K562 (cell line): ENCODE measurements around the gene MRPL55. TPM values are rescaled to one million over a fixed set of nuclear protein-coding genes. Genes with fewer than 3 reads are reported as not detected.

Experiments used
- ATAC-seq: fragments of 200-7000 bp; cut with Tn5 transposase; 3 replicates; pipeline ENCODE4 v1.9.1; 2020; ENCODE audit warnings: moderate library complexity
- BruUV-seq: library from RNA; stranded (reverse); fragments of 400-500 nt; replicated peaks from 2 replicates; lab custom pipeline; 2021; lab: Mats Ljungman, UMichigan
- CTCF ChIA-PET: fragments of 300-600 bp; formaldehyde crosslinking; extraction: SDS; loops from one replicate; lab custom pipeline; 2021; ENCODE audit warnings: low intra/inter-chr PET ratio; lab: Yijun Ruan, JAX
- POLR2A ChIA-PET: fragments of 300-600, 350-650 bp; sonication (Branson Sonifier 250); formaldehyde crosslinking; extraction: SDS; loops from one replicate; lab custom pipeline; 2021; ENCODE audit warnings: antibody characterized with exemption, inconsistent platforms; lab: Yijun Ruan, JAX
- DNase-seq, 4 experiments: peaks; one replicate each; pipeline versions ENCODE4 v3.0.0 to v3.0.0-alpha.2; 2011 to 2018; ENCODE audit warnings: low spot score in 3 of 4, mixed read lengths in 3 of 4; ENCODE audit errors: extremely low read depth in 1 of 4
- FAIRE-seq: peaks from 2 replicates; lab custom pipeline; 2011; peaks lifted over from hg19 to GRCh38; lab: Jason Lieb, UNC
- H2AFZ ChIP-seq: 2 replicates; pipeline ENCODE4 v1.6.0; 2011; ENCODE audit warnings: low read depth, low read length, control low read depth, inconsistent platforms
- H3K27ac ChIP-seq: fragments of 200-600 bp; 3 replicates; pipeline ENCODE4 v1.8.0; 2011; ENCODE audit warnings: low read depth, mild to moderate bottlenecking, control low read depth, inconsistent platforms, low read length, moderate library complexity, mixed read lengths; ENCODE audit errors: extremely low read depth
- H3K27me3 ChIP-seq, 2 experiments: fragments of 300-600 bp in 1 of 2; 2 replicates in 1 of 2; 3 replicates in 1 of 2; pipeline versions ENCODE4 v1.6.0 to v1.8.0; 2011; ENCODE audit warnings: inconsistent platforms in 2 of 2, low read length in 2 of 2, mild to moderate bottlenecking in 1 of 2, mixed read lengths in 1 of 2, moderate library complexity in 1 of 2; ENCODE audit not compliant: control insufficient read depth in 2 of 2, insufficient read depth in 2 of 2
- H3K36me3 ChIP-seq: fragments of 300-600 bp; 3 replicates; pipeline ENCODE4 v1.8.0; 2011; ENCODE audit warnings: mild to moderate bottlenecking, low read length, inconsistent platforms; ENCODE audit not compliant: control insufficient read depth, insufficient read depth
- H3K4me1 ChIP-seq, 2 experiments: fragments of 200-600 bp in 1 of 2; replicated peaks in 1 of 2; 2 replicates in 1 of 2; 3 replicates in 1 of 2; pipeline versions ENCODE4 v1.5.1 to v1.8.0; 2011; ENCODE audit warnings: inconsistent platforms in 2 of 2, low read length in 2 of 2, mild to moderate bottlenecking in 1 of 2, mixed read lengths in 1 of 2, moderate library complexity in 1 of 2; ENCODE audit not compliant: control insufficient read depth in 2 of 2, insufficient read depth in 2 of 2
- H3K4me2 ChIP-seq: 2 replicates; pipeline ENCODE4 v1.6.1; 2011; ENCODE audit warnings: low read length, control low read depth, inconsistent platforms, mixed read lengths; ENCODE audit not compliant: insufficient read depth
- H3K4me3 ChIP-seq: fragments of 200-600 bp; sonication (generic), shearing (Covaris generic); 2 replicates; pipeline ENCODE4 v1.5.1; 2016; ENCODE audit warnings: control low read depth, inconsistent platforms
- H3K79me2 ChIP-seq: fragments of 200-600 bp; 3 replicates; pipeline ENCODE4 v1.8.0; 2011; ENCODE audit warnings: low read length, inconsistent platforms; ENCODE audit not compliant: control insufficient read depth, insufficient read depth
- H3K9ac ChIP-seq, 2 experiments: 2 replicates each; pipeline versions ENCODE4 v1.6.0 to v1.6.1; 2011; ENCODE audit warnings: low read depth in 2 of 2, low read length in 2 of 2, control low read depth in 1 of 2, inconsistent platforms in 1 of 2, mild to moderate bottlenecking in 1 of 2, mixed read lengths in 1 of 2; ENCODE audit not compliant: insufficient read depth in 1 of 2
- H3K9me1 ChIP-seq: one replicate; pipeline ENCODE4 v1.6.0; 2011; ENCODE audit warnings: inconsistent platforms, mild to moderate bottlenecking, low read length, moderate library complexity; ENCODE audit not compliant: control insufficient read depth, insufficient read depth
- H3K9me3 ChIP-seq: replicated peaks from 2 replicates; pipeline ENCODE4 v1.5.1; 2011; ENCODE audit warnings: low read depth, low read length, inconsistent platforms; ENCODE audit not compliant: control insufficient read depth, insufficient read depth
- H4K20me1 ChIP-seq: replicated peaks from 2 replicates; pipeline ENCODE4 v1.6.1; 2011; ENCODE audit warnings: low read length, inconsistent platforms, mixed read lengths; ENCODE audit not compliant: control insufficient read depth, insufficient read depth
- FOXA1 ChIP-seq: fragments of 450-650 bp; IDR thresholded peaks from 2 replicates; pipeline ENCODE4 v1.6.1; 2016; ENCODE audit warnings: mild to moderate bottlenecking, borderline replicate concordance
- NCOA6 ChIP-seq: fragments of 450-650 bp; IDR thresholded peaks from 2 replicates; pipeline ENCODE4 v1.6.1; 2017; ENCODE audit warnings: mild to moderate bottlenecking
- POLR2A ChIP-seq: fragments of 450-650 bp; conservative IDR thresholded peaks from 2 replicates; pipeline ENCODE4 v1.6.1; 2016
- POLR2G ChIP-seq: fragments of 200-400 bp; formaldehyde crosslinking; IDR thresholded peaks from 2 replicates; pipeline ENCODE4 v1.6.1; 2017; ENCODE audit warnings: low read depth, mild to moderate bottlenecking, antibody characterized with exemption, low read length, moderate library complexity
- RBFOX2 ChIP-seq: fragments of 200-400 bp; formaldehyde crosslinking; IDR thresholded peaks from 2 replicates; pipeline ENCODE4 v1.6.1; 2017; ENCODE audit warnings: low read depth, mild to moderate bottlenecking, low read length, moderate library complexity
- RBM22 ChIP-seq: fragments of 200-400 bp; formaldehyde crosslinking; IDR thresholded peaks from 2 replicates; pipeline ENCODE4 v1.6.1; 2018; ENCODE audit warnings: low read length, low read depth; ENCODE audit not compliant: poor library complexity, severe bottlenecking
- THAP12 ChIP-seq: fragments of 250-450 bp; sonication (Bioruptor Pico); IDR thresholded peaks from 2 replicates; pipeline ENCODE4 v1.9.0; 2021; ENCODE audit warnings: mild to moderate bottlenecking, inconsistent platforms
- ZNF232 ChIP-seq: sonication (generic); formaldehyde crosslinking; IDR thresholded peaks from 2 replicates; pipeline ENCODE4 v1.8.0; 2022; ENCODE audit warnings: mild to moderate bottlenecking, missing genetic modification reagents
- whole genome bisulfite sequencing: fragments of 100-300 bp; shearing (Covaris generic); methylation state at CpG from one replicate; pipeline ENCODE4 v1.1.6; 2016; ENCODE audit warnings: low coverage, mixed read lengths; ENCODE audit not compliant: insufficient coverage; ENCODE audit errors: missing lambda C conversion rate; 5-methylcytosine and 5-hydroxymethylcytosine counted together
- in situ Hi-C: fragments of 300-500 bp; cut with MboI; formaldehyde crosslinking; loops from 4 replicates; pipeline ENCODE4 v1.15.0; 2018; ENCODE audit warnings: inconsistent platforms, mixed read lengths
- intact Hi-C: fragments of 100-400 bp; cut with micrococcal nuclease; formaldehyde crosslinking; loops from 2 replicates; pipeline ENCODE4 v1.14.2; 2022
- polyA plus RNA-seq, 8 experiments: library from polyadenylated mRNA; depleted of rRNA in 4 of 8; stranded (reverse) in 5 of 8; unstranded in 3 of 8; fragments of >200 nt; fragmentation: Nextera tagmentation in 2 of 8; fragmentation: Illumina TruSeq in 1 of 8; extraction: Ambion mirVana in 2 of 8; extraction: Trizol in 1 of 8; gene quantifications; 2 replicates each; pipeline versions ENCODE4 v1.2.1 to v1.2.3, GENCODE V29; 2011 to 2014; ENCODE audit warnings: inconsistent platforms in 1 of 8, missing spikeins in 1 of 8
- total RNA-seq, 7 experiments: library from RNA; depleted of rRNA in 6 of 7; stranded (reverse); fragments of >200 nt in 6 of 7; fragmentation: Illumina TruSeq in 2 of 7; extraction: Trizol in 2 of 7; gene quantifications; 2 replicates each; pipeline versions ENCODE4 v1.2.1 to v1.2.3, GENCODE V29; 2011 to 2021; ENCODE audit warnings: low replicate concordance in 1 of 7
- TF ChIP-seq, protein P1 (sequence below), 2 experiments: fragments of 450-650 bp in 1 of 2; sonication (generic) in 1 of 2; formaldehyde crosslinking in 1 of 2; IDR thresholded peaks in 1 of 2; conservative IDR thresholded peaks in 1 of 2; 2 replicates each; pipeline versions ENCODE4 v1.6.1 to v1.8.1; 2016 to 2023; ENCODE audit warnings: mild to moderate bottlenecking in 2 of 2, moderate library complexity in 2 of 2, inconsistent platforms in 1 of 2, missing genetic modification reagents in 1 of 2
- TF ChIP-seq, protein P2 (sequence below): fragments of 450-650 bp; IDR thresholded peaks from 2 replicates; pipeline ENCODE4 v1.6.1; 2017; ENCODE audit warnings: mild to moderate bottlenecking, moderate library complexity
- TF ChIP-seq, protein P3 (sequence below): fragments of 250-450 bp; sonication (Bioruptor Pico); IDR thresholded peaks from 2 replicates; pipeline ENCODE4 v1.8.0; 2022; ENCODE audit warnings: inconsistent platforms

Gene MRPL55
- total and polyA plus RNA-seq, 9 of the 15 experiments (the other 6 are each of a cell fraction or from before 2014, with no cell fraction given): 34.9 to 228 (median 81.0) TPM

GRCh38 chr1:228088586-228089498, 20.3 kb downstream of the MRPL55 start (continued):
- TF ChIP-seq ZNF232 (CRISPR knock-in tag): no peak
- TF ChIP-seq RBM22: peak; percentile 61
- TF ChIP-seq, protein P1, sequence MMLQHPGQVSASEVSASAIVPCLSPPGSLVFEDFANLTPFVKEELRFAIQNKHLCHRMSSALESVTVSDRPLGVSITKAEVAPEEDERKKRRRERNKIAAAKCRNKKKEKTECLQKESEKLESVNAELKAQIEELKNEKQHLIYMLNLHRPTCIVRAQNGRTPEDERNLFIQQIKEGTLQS (IDR thresholded peaks at IDR 0.05): peak; percentile 68
- TF ChIP-seq, protein P1 (CRISPR knock-in tag; conservative IDR thresholded peaks at IDR 0.05): no peak

GRCh38 chr1:228087771-228088251, 21.3 kb downstream of the MRPL55 start:
- Histone ChIP-seq H4K20me1 (peaks cover 97% of the 10 kb centered on the region), H3K4me1 (peaks cover 46 to 53% of the 10 kb centered on the region in 2 experiments; a peak in 4 of 5 replicates), H3K36me3 (peaks cover 94% of the 10 kb centered on the region), H2AFZ (no peak overlapping the region), H3K4me3 (no peak overlapping the region), H3K4me2 (no peak overlapping the region), H3K9me3 (peaks cover 8% of the 10 kb centered on the region), H3K9ac (peak overlapping the region in 1 of 2 experiments; percentile 73; a peak in 2 of 4 replicates), H3K9me1 (peaks cover 54% of the 10 kb centered on the region), H3K27me3 (no peaks in the 10 kb centered on the region), H3K27ac (no peak overlapping the region; the same call in 2 of the 3 replicates), H3K79me2 (peaks cover 100% of the 10 kb centered on the region)
- intact Hi-C loops: no loop called here
- BruUV-seq: no TSS peak
- ChIA-PET CTCF (no interaction called here), POLR2A (interaction anchor here (1.4 to 7.1 kb wide), 2 partner anchors 10 to 12 kb away, joined by 5 to 92 read pairs; no protein-coding TSS in a partner anchor)
- ATAC-seq (no peak), DNase-seq (no peak), FAIRE-seq (no peak)
- 85% methylated on average over 7 of the region's 7 CpGs for WGBS
- in situ Hi-C loops: no loop called here
- TF ChIP-seq THAP12 (CRISPR knock-in tag) (peak; percentile 37; the same call in 1 of the 2 replicates), NCOA6 (no peak), POLR2G (peak; percentile 56), POLR2A (0 out of 2 replicates have a peak, but pooled peaks have one; percentile 28), FOXA1 (no peak), RBFOX2 (peak; percentile 55; the same call in 1 of the 2 replicates)
- TF ChIP-seq, protein P2, sequence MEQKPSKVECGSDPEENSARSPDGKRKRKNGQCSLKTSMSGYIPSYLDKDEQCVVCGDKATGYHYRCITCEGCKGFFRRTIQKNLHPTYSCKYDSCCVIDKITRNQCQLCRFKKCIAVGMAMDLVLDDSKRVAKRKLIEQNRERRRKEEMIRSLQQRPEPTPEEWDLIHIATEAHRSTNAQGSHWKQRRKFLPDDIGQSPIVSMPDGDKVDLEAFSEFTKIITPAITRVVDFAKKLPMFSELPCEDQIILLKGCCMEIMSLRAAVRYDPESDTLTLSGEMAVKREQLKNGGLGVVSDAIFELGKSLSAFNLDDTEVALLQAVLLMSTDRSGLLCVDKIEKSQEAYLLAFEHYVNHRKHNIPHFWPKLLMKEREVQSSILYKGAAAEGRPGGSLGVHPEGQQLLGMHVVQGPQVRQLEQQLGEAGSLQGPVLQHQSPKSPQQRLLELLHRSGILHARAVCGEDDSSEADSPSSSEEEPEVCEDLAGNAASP: no peak
- TF ChIP-seq, protein P3, sequence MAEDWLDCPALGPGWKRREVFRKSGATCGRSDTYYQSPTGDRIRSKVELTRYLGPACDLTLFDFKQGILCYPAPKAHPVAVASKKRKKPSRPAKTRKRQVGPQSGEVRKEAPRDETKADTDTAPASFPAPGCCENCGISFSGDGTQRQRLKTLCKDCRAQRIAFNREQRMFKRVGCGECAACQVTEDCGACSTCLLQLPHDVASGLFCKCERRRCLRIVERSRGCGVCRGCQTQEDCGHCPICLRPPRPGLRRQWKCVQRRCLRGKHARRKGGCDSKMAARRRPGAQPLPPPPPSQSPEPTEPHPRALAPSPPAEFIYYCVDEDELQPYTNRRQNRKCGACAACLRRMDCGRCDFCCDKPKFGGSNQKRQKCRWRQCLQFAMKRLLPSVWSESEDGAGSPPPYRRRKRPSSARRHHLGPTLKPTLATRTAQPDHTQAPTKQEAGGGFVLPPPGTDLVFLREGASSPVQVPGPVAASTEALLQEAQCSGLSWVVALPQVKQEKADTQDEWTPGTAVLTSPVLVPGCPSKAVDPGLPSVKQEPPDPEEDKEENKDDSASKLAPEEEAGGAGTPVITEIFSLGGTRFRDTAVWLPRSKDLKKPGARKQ (CRISPR knock-in tag): no peak
